BE2C (cell line): ENCODE results near the gene CCDC40.

Source experiments
- DNase-seq: peaks from one replicate; pipeline ENCODE4 v3.0.0-alpha.2; 2020
- H3K27me3 ChIP-seq: fragments of 250-450 bp; sonication (Bioruptor Pico); 2 replicates; pipeline ENCODE4 v1.5.1; 2020; ENCODE audit warnings: mild to moderate bottlenecking
- H3K36me3 ChIP-seq: fragments of 250-450 bp; sonication (Bioruptor Pico); 2 replicates; pipeline ENCODE4 v1.5.1; 2020; ENCODE audit warnings: mild to moderate bottlenecking
- H3K4me1 ChIP-seq: fragments of 250-450 bp; sonication (Bioruptor Pico); 2 replicates; pipeline ENCODE4 v1.5.1; 2020
- H3K4me3 ChIP-seq: 2 replicates; pipeline ENCODE4 v1.5.1; 2011; ENCODE audit warnings: low read depth, low read length
- H3K9me3 ChIP-seq: fragments of 250-450 bp; sonication (Bioruptor Pico); 2 replicates; pipeline ENCODE4 v1.5.1; 2020
- TF ChIP-seq, protein P1 (sequence below): IDR thresholded peaks from 2 replicates; pipeline ENCODE4 v1.5.1; 2012; ENCODE audit warnings: mild to moderate bottlenecking, low read depth, low read length

Gene CCDC40

DNA sequence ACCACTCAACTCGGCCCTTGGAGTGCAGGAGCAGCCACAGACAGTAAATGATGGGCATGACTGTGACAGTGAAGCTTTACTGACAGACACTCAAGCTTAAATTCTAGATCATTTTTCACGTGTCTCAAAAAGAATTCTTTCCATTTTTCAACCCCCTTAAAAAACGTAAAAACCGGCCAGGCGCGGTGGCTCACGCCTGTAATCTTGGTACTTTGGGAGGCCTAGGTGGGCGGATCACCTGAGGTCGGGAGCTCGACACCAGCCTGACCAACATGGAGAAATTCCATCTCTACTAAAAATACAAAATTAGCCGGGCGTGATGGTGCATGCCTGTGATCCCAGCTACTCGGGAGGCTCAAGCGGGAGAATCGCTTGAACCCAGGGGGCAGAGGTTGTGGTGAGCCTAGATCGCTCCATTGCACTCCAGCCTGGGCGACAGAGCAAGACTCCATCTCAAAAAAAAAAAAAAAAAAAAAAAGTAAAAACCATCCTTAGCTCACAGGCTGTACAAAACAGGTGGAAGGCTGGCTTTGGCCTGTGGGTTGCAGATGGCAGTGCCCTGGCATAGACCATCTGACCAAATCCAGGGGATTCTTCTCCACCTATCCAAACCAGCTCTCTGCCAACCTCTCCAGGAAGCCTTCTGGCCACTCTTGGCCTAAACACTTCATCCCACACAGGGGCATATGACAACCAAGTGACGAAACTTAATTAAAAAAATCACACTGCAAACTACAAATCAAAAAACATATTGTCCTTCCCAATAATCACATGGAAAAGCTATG, 19.0 kb upstream of the CCDC40 start:
- TF ChIP-seq, protein P1, sequence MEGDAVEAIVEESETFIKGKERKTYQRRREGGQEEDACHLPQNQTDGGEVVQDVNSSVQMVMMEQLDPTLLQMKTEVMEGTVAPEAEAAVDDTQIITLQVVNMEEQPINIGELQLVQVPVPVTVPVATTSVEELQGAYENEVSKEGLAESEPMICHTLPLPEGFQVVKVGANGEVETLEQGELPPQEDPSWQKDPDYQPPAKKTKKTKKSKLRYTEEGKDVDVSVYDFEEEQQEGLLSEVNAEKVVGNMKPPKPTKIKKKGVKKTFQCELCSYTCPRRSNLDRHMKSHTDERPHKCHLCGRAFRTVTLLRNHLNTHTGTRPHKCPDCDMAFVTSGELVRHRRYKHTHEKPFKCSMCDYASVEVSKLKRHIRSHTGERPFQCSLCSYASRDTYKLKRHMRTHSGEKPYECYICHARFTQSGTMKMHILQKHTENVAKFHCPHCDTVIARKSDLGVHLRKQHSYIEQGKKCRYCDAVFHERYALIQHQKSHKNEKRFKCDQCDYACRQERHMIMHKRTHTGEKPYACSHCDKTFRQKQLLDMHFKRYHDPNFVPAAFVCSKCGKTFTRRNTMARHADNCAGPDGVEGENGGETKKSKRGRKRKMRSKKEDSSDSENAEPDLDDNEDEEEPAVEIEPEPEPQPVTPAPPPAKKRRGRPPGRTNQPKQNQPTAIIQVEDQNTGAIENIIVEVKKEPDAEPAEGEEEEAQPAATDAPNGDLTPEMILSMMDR, result no peak
- H3K36me3 ChIP-seq, result no peaks in the 10 kb centered on the region; the same call in none of the 2 replicates
- no peak overlapping the region for H3K4me3 ChIP-seq
- no peak for DNase-seq
- no peaks in the 10 kb centered on the region for H3K4me1 ChIP-seq
- no peaks in the 10 kb centered on the region for H3K27me3 ChIP-seq
- no peaks in the 10 kb centered on the region for H3K9me3 ChIP-seq

DNA sequence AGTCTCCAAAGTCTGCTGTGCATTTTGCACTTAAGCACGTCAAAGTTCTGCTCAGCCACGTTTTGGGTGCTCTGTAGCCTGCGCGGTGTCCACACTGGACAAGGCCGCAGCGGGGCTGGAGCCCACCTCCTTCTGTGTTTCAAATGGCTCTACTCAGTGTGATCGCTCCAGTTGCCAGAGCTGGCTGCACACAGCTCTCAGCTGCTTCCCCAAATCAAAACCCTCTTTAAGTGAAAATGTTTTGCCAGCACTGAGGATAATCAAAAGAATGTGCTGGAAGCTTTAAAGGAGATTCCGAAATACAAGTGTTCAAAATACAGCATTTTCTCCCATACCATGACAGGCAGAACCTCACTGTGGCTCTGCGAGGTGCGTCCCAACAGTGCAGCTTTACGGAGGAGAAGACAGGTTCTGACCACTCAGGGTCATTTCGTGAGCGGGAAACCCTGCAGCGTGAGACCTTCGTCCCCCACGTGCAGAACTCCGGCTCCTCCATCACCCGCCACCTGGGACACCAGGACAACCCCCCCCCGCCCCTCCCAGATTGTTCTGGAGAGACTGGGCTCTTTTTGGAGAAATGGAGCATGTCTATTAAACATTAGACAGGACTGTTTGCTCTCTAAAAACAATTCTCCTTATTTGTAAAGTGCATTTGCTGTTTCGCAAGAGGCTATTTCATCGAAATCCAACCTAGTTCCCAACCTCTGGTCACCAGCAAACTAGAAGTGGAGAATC, 17.4 kb upstream of the CCDC40 start:
- H3K4me1 ChIP-seq, result no peaks in the 10 kb centered on the region
- H3K4me3 ChIP-seq, result no peak overlapping the region
- TF ChIP-seq, protein P1, result no peak
- H3K27me3 ChIP-seq, result no peaks in the 10 kb centered on the region
- DNase-seq, result no peak
- no peaks in the 10 kb centered on the region for H3K36me3 ChIP-seq
- H3K9me3 ChIP-seq, result no peaks in the 10 kb centered on the region

DNA sequence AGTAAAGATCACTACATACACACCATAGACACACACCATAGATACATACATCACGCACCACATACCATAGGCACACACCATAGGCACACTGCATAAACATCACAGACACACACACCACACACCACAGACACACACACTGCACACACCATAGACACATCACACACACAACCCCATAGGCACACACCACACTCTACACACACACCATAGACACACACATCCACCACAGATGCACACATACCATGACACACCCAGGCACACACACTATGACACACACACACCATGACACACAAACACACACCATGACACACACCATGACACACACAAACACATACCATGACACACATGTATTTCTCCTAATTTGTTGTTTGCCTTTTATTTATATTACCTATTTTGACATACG, 14.8 kb upstream of the CCDC40 start:
- Histone ChIP-seq H3K4me3 (no peak overlapping the region), H3K27me3 (no peaks in the 10 kb centered on the region), H3K36me3 (no peaks in the 10 kb centered on the region), H3K9me3 (no peaks in the 10 kb centered on the region), H3K4me1 (no peaks in the 10 kb centered on the region)
- no peak for DNase-seq
- TF ChIP-seq, protein P1, result no peak

DNA sequence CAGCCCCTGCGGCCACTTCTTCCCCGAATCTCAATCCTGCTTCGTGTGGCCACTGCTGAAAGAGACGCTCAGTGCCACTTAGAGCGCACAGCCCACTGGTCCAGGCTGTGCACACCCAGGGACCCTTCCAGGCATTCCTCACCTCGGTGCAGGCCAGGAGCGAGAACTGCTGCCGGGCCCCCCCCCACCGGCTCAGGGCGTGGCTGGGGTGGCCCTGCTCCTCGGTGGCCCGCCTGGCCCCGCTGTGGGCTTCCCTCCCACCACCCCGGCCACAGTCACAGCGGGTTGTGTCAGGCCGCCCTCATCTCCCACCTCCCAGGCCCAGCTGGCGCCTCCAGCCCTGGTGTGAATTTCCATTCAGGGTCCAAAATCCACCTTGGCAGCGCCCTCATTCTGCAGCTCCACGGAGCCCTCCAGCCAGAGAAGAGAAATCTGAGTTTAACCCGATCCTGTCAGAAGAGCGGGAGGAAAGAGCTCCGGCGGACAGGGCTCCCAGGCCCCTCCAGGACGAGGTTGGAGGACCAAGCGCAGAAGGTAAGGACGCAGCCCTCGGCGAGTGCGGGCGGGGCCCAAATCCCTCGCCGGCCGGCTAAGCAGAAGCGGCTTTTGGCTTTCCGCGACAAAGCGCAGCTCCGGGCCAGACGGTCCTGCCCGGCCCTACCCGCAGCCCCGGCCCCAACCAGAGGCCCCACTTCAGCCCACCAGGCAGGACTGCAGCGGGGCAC, 12.8 kb upstream of the CCDC40 start:
- Histone ChIP-seq H3K27me3 (no peaks in the 10 kb centered on the region), H3K36me3 (no peaks in the 10 kb centered on the region), H3K4me3 (no peak overlapping the region), H3K4me1 (no peaks in the 10 kb centered on the region), H3K9me3 (no peaks in the 10 kb centered on the region)
- TF ChIP-seq, protein P1, result no peak
- DNase-seq, result no peak

DNA sequence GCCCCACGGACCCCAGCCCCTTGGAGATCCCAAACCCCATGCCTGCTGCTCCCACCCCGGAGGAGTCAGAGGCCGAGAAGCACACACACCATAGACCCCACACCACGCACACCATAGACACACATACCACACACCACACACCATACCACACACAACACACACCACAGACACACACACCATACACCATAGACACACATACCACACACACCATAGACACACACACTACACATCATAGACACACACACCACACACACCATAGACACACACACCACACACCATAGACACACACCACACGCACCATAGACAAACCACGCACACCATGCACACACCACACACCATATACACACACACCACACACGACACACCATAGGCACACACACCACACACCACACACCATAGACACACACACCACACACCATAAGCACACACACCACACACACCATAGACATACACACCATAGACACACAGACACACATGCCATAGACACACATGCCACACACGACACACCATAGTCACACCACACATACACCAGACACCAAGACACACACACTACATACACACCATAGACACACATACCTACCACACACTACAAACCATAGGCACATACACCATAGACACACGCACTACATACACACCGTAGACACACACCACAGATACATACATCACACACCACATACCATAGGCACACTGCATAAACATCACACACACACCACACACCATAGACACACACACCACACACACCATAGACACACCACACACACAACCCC, 12.1 kb upstream of the CCDC40 start:
- Histone ChIP-seq H3K9me3 (no peaks in the 10 kb centered on the region), H3K4me1 (no peaks in the 10 kb centered on the region), H3K36me3 (no peaks in the 10 kb centered on the region), H3K27me3 (no peaks in the 10 kb centered on the region), H3K4me3 (no peak overlapping the region)
- TF ChIP-seq, protein P1, result no peak
- no peak for DNase-seq
